PC-9 (cell line): ENCODE data around the gene ALG12.

Experiments
- EZH2 ChIP-seq: fragments of 200-600 bp; sonication (generic); IDR thresholded peaks from 2 replicates; pipeline ENCODE4 v1.8.0; 2017; ENCODE audit warnings: antibody characterized with exemption, low read depth
- TF ChIP-seq, protein P1 (sequence below): fragments of 200-600 bp; sonication (generic); conservative IDR thresholded peaks from 2 replicates; pipeline ENCODE4 v1.6.1; 2017; ENCODE audit warnings: mixed run types, antibody characterized with exemption, mild to moderate bottlenecking, moderate library complexity

DNA sequence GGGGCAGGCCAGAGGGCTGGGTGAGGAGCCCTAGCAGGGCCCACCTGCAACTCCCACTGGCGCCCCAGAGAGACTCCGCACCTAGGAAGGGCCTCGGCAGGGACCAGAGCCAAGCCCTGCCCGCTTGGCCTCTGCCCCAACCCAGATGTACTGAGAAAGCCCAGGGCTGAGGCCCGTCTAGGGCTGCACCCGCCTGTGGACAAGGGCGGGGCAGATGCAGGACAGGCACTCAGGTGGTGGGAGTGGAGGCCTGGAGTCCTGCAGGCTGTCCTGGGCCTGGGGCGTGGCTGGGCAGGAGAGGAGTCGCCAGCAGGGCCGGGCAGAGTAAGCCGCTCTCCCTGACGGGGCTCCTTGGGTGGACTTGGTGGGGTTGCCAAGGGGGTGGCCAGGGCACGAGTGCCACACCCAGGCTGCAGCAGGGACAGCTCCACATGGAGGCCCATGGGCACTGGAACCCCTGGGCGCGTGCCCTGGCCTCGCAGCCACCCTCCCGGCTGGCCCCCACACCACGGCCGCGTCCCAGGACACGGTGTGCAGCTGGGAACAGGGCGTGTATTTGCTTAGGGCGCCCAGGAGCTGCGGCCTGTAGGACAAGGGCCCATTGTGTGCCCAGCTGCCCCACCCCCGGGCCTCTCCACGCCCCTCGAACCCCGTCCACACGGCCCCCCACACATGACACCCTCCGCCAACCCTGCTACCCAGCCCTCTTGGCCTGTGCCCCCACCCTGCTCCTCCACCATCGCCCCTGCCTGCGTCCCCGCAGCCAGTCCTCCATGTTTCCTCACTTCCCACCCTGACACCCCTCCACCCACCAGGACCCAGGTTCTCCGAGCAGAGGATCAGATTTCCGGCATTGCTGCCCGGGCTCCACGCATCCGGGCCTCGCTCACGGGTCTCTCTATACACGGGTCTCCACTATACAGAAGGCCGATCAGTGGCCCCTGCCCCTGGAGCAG is 31.0 kb upstream of the ALG12 start:
- TF ChIP-seq, protein P1, sequence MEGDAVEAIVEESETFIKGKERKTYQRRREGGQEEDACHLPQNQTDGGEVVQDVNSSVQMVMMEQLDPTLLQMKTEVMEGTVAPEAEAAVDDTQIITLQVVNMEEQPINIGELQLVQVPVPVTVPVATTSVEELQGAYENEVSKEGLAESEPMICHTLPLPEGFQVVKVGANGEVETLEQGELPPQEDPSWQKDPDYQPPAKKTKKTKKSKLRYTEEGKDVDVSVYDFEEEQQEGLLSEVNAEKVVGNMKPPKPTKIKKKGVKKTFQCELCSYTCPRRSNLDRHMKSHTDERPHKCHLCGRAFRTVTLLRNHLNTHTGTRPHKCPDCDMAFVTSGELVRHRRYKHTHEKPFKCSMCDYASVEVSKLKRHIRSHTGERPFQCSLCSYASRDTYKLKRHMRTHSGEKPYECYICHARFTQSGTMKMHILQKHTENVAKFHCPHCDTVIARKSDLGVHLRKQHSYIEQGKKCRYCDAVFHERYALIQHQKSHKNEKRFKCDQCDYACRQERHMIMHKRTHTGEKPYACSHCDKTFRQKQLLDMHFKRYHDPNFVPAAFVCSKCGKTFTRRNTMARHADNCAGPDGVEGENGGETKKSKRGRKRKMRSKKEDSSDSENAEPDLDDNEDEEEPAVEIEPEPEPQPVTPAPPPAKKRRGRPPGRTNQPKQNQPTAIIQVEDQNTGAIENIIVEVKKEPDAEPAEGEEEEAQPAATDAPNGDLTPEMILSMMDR: no peak
- TF ChIP-seq EZH2: no peak
